ENCODE measurements around the gene LASP1.
A peak's percentile ranks its signal among the peaks of the same experiment; 100 is the strongest.

Gene LASP1

DNA sequence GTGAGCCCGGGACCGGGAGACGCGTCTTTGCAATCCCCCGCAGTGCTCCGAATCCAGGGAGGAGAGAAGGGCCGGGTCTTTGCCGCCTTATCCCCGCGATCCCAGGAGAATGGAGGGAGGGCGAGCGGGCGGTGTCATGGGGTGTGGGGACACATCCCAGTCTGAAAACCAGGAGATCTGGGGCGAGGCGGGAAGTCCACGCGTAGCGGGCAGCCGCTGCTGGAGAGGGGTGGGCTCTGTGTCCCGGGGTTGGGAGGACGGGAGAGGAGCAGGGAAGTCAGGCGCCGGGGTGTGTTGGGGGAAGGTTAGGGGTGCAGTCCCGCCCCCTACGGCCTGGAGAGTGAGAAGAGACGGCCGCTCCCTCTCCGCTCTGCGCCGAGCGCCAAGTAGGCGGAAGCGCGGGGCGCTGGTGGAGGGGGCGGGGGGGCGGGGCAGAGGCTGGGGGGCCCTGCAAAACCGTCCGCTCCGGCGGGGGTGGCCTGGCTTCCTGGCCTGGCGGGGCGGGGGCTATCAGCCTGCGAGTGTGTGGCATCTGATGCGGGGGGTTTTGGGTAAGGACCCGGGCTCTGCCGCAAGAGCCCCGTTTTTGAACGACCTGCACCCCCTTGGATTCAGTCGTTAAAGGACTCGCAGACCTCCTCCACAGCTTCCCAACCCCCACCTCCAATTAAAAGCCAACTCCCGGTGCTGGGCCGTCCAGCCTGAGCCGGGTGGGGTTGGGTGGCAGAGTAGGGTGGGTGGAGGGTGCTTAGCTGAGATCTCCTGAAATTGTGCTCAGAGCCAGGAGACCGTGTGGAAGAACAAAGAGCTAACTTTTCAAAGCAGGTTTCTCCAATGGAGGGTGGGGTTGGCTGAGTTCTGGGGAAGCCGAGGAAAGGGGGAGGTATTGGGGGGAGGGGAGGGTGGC, 654 bp downstream of the LASP1 start:
- H3K27me3 ChIP-seq (ENCODE audit: control insufficient read depth, insufficient read depth, low read length): no peaks in the 10 kb centered on the region
- H3K4me3 ChIP-seq (ENCODE audit: low read depth, low read length): peak overlapping the region; percentile 98
- peak overlapping the region; percentile 94 for H3K9ac ChIP-seq (ENCODE audit: low read length)
- H3K4me1 ChIP-seq (ENCODE audit: control insufficient read depth, insufficient read depth, low read length): peaks cover 44% of the 10 kb centered on the region
- no peaks in the 10 kb centered on the region for H3K9me3 ChIP-seq (ENCODE audit: control insufficient read depth, insufficient read depth, low read depth, low read length)
- H3K36me3 ChIP-seq (ENCODE audit: control insufficient read depth, insufficient read depth, low read length): 0 out of 2 replicates have a peak, but pooled peaks cover 2% of the 10 kb centered on the region
- peak overlapping the region; percentile 82 for H3K27ac ChIP-seq (ENCODE audit: low read depth, low read length)

DNA sequence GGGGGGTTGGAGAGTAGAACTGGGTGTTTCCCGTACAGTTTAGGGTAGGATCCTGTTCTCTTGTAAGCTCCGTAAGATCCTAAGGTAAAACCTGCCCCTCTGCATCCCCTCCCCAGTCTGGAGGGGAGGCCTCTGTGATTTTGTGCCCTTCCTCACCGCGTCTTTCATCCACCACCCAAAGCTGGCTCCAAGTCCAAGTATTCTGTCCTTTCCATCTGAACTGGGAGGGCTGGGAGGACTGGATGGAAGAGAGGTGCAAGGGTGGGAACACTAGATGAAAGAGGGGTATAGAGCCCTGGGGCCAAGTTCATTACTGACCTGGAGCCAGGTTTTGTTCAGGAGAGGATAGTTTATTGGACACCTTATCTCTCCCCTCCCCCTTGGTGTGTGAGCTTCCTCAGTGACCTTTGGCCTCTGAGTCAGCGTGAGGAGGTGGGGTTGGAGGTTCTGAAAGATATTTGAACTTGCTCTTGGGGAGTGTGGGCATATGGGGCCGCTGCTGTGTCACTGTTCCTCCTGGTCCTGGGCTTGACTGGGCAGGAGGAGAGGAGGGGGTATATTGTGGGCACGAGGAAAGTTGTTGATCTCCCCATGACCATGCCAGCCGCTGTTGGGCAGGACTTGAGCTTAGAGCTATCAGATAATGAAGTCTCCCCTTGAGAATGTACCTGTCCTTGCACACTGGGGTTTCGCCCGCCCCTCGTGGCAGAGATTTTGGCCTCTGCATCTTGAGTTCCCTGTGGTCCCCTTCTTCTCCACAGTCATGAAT, 1.6 kb downstream of the LASP1 start:
- H3K4me3 ChIP-seq (ENCODE audit: low read depth, low read length): peak overlapping the region; percentile 98
- peak overlapping the region; percentile 66 for H3K27ac ChIP-seq (ENCODE audit: low read depth, low read length)
- peak overlapping the region; percentile 82 for H3K9ac ChIP-seq (ENCODE audit: low read length)
- H3K27me3 ChIP-seq (ENCODE audit: control insufficient read depth, insufficient read depth, low read length): no peaks in the 10 kb centered on the region
- no peaks in the 10 kb centered on the region for H3K9me3 ChIP-seq (ENCODE audit: control insufficient read depth, insufficient read depth, low read depth, low read length)
- peaks cover 48% of the 10 kb centered on the region for H3K4me1 ChIP-seq (ENCODE audit: control insufficient read depth, insufficient read depth, low read length)
- 0 out of 2 replicates have a peak, but pooled peaks cover 2% of the 10 kb centered on the region for H3K36me3 ChIP-seq (ENCODE audit: control insufficient read depth, insufficient read depth, low read length)

DNA sequence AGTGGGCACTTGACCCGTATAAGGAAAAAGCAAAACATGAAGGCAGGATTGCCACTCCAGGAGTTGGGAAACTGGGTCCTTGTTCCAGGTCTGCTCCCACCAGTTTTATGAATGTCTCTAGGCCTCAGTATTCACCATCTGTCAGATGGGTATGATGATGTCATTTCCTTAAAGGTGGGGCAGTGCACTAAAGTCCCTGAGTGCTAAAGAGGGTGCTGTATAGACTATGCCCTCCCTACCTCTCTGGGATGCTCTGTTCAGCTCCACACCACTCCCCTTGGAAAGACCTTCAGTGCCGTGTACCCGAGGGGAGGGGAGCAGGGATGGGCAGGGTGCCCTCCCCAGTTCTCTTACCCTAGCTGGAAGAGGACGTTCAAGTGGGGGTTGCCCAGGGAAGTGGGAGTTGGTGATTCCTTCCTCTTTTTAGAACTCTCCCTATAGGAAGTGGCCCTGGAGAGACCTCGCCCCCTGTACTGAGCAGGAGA, 2.2 kb downstream of the LASP1 start:
- H3K9ac ChIP-seq (ENCODE audit: low read length): peak overlapping the region; percentile 9
- H3K27me3 ChIP-seq (ENCODE audit: control insufficient read depth, insufficient read depth, low read length): no peaks in the 10 kb centered on the region
- no peak overlapping the region for H3K27ac ChIP-seq (ENCODE audit: low read depth, low read length)
- peaks cover 5% of the 10 kb centered on the region for H3K36me3 ChIP-seq (ENCODE audit: control insufficient read depth, insufficient read depth, low read length)
- H3K4me3 ChIP-seq (ENCODE audit: low read depth, low read length): peak overlapping the region; percentile 98
- H3K9me3 ChIP-seq (ENCODE audit: control insufficient read depth, insufficient read depth, low read depth, low read length): no peaks in the 10 kb centered on the region
- peaks cover 51% of the 10 kb centered on the region for H3K4me1 ChIP-seq (ENCODE audit: control insufficient read depth, insufficient read depth, low read length)

DNA sequence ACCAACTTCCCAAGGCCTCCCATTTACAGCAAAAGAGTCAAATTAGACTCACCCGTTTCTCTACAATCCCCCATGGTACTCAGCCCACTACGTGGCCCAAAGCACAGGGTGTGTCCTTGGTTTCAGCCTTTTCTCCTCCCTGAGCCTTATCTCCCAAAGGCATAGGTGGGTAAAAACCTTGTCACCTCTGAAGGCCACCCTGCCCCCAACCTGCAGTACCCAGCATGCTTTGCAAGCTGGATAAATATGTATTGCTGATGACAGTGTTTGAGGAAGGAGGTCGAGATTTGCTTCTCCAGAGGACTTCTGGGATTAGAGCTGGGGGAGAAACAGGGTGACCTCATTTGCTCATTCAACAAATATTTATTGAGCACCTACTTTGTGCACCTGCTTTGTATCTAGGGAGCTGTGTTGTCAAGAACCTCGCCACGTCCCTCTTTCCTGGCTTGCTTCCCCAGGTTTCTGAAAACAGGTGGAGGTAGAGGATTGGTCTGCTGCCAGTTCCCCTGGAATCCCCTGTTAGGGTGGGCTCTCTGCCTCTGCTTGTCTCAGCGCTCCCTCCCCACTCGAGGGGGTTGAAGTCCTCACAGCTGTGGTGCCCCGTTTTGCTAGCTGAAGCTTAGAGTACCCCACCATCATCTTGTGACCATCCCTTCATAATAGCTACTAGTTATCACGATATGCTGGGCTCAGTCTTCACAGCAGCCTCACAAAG, 3.0 kb downstream of the LASP1 start:
- Histone ChIP-seq H3K4me3 (ENCODE audit: low read depth, low read length) (no peak overlapping the region), H3K36me3 (ENCODE audit: control insufficient read depth, insufficient read depth, low read length) (peaks cover 5% of the 10 kb centered on the region), H3K27me3 (ENCODE audit: control insufficient read depth, insufficient read depth, low read length) (no peaks in the 10 kb centered on the region), H3K4me1 (ENCODE audit: control insufficient read depth, insufficient read depth, low read length) (peaks cover 58% of the 10 kb centered on the region), H3K27ac (ENCODE audit: low read depth, low read length) (no peak overlapping the region), H3K9ac (ENCODE audit: low read length) (no peak overlapping the region), H3K9me3 (ENCODE audit: control insufficient read depth, insufficient read depth, low read depth, low read length) (no peaks in the 10 kb centered on the region)

DNA sequence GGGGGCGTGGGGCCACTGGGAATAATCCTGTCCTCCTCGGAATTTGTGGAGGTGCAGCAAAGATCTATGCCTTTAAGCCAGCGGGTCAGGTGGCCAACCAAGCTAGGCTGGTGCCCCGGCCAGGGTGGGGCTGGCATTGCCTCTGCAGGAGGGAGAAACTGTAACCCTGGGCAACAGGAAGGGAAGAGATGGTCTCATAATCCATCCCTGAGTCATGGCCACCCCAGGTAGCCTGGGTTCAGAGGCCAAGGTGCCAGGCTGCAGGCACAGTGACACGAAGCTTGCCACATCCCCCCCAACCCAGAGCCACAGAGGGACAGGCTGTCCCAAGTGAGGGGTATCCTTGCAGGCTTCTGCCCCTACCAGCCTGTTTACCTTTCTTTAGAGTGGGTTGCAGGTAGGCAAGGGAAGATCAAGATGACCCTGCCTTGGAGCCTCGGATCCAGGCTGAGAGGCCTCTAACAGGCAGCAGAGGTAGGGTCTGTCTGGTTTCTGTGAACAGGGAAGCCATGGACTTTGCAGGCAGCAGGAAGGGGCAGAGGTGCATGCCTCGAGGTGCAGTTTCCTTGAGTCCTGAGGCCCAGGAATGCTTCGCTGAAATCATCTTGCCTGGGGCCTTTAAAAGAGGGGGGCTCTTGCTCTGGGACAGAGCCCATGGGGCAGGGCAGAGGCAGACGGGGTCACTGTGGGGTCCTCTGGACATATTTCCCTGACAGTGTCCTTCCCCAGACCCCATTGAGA, 4.0 kb downstream of the LASP1 start:
- H3K27me3 ChIP-seq (ENCODE audit: control insufficient read depth, insufficient read depth, low read length): no peaks in the 10 kb centered on the region
- H3K4me3 ChIP-seq (ENCODE audit: low read depth, low read length): no peak overlapping the region
- H3K4me1 ChIP-seq (ENCODE audit: control insufficient read depth, insufficient read depth, low read length): peaks cover 68% of the 10 kb centered on the region
- peaks cover 15% of the 10 kb centered on the region for H3K36me3 ChIP-seq (ENCODE audit: control insufficient read depth, insufficient read depth, low read length)
- H3K27ac ChIP-seq (ENCODE audit: low read depth, low read length): no peak overlapping the region
- H3K9ac ChIP-seq (ENCODE audit: low read length): peak overlapping the region; percentile 42
- no peaks in the 10 kb centered on the region for H3K9me3 ChIP-seq (ENCODE audit: control insufficient read depth, insufficient read depth, low read depth, low read length)

DNA sequence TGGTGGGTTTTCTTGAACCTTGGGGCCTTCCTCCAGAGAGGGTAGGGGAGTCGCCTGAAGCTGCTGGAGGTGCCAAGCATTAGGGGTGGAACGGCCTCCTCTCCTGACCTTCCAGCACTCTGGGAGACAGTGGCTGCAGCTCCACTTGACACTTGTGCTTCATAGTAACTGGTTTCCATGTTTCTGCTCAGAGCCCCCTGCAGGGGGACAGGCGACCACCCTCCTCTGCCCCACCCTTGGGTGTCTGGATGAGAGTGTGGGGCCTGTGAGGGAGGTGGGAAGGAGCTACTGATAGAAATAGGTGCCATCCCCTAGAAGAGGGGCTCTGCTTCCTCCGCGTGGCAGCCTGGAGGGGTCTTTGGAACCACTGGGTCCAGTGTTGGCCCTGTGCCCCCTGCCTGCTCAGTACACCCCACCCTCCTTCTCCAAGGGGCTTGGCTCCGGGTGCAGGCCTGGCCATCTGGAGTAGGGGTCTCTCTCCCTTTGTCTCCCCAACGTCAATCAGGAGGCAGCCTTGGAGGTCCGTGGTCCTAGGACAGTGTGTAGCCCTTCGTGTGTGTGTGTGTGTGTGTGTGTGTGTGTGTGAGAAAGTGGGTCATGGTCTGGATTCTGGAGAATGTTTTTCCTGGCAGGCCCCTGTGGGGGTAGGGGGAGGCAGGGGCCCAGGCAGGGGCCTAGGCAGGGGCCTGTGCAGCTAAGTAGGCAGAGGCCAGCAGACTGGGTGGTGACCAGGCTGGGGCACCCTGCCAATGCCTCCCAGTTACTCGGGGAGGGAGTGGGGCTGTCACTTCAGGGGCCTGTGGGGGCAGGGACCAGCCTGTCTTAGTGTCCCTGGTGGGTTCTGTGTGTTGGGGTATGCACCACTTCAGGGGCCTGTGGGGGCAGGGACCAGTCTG, 4.9 kb downstream of the LASP1 start:
- H3K4me3 ChIP-seq (ENCODE audit: low read depth, low read length): no peak overlapping the region; the same call in 1 of the 2 replicates
- H3K27me3 ChIP-seq (ENCODE audit: control insufficient read depth, insufficient read depth, low read length): no peaks in the 10 kb centered on the region
- H3K4me1 ChIP-seq (ENCODE audit: control insufficient read depth, insufficient read depth, low read length): peaks cover 77% of the 10 kb centered on the region
- no peaks in the 10 kb centered on the region for H3K9me3 ChIP-seq (ENCODE audit: control insufficient read depth, insufficient read depth, low read depth, low read length)
- H3K9ac ChIP-seq (ENCODE audit: low read length): peak overlapping the region; percentile 56
- peaks cover 17% of the 10 kb centered on the region for H3K36me3 ChIP-seq (ENCODE audit: control insufficient read depth, insufficient read depth, low read length)
- H3K27ac ChIP-seq (ENCODE audit: low read depth, low read length): peak overlapping the region; percentile 74; the same call in 1 of the 2 replicates

DNA sequence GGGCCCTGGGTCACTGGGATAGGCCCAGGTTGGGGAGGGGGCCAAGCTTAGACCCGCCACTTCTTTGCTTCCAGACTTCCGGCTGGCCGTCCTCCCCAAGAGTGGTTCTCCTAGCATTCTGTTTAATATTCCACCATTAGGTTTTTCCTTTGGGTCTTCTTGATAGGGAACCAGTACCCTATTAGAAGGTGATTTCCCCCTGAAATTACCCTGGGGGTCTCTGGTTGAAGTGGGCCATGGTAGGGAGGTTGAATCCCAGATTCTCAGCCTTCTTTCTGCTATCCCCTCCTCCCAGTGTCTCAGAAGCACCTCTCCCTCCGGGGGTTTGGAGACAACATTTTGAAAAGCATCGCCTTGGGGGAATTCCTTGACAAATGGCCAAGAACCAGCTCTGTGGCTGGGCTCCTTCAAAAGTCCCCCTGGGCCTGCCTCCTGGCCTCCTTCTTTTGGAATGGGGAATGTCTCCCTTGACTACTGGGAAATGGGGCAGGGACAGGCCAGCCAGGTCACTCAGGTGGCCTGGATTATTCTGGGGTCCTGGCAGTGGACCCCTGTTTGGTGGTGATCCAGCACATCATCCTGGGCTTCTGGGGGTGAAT, 5.7 kb downstream of the LASP1 start:
- peak overlapping the region; percentile 74; the same call in 1 of the 2 replicates for H3K27ac ChIP-seq (ENCODE audit: low read depth, low read length)
- no peaks in the 10 kb centered on the region for H3K27me3 ChIP-seq (ENCODE audit: control insufficient read depth, insufficient read depth, low read length)
- peaks cover 83% of the 10 kb centered on the region for H3K4me1 ChIP-seq (ENCODE audit: control insufficient read depth, insufficient read depth, low read length)
- H3K36me3 ChIP-seq (ENCODE audit: control insufficient read depth, insufficient read depth, low read length): peaks cover 17% of the 10 kb centered on the region
- H3K9me3 ChIP-seq (ENCODE audit: control insufficient read depth, insufficient read depth, low read depth, low read length): no peaks in the 10 kb centered on the region
- no peak overlapping the region for H3K4me3 ChIP-seq (ENCODE audit: low read depth, low read length)
- peak overlapping the region; percentile 56 for H3K9ac ChIP-seq (ENCODE audit: low read length)

DNA sequence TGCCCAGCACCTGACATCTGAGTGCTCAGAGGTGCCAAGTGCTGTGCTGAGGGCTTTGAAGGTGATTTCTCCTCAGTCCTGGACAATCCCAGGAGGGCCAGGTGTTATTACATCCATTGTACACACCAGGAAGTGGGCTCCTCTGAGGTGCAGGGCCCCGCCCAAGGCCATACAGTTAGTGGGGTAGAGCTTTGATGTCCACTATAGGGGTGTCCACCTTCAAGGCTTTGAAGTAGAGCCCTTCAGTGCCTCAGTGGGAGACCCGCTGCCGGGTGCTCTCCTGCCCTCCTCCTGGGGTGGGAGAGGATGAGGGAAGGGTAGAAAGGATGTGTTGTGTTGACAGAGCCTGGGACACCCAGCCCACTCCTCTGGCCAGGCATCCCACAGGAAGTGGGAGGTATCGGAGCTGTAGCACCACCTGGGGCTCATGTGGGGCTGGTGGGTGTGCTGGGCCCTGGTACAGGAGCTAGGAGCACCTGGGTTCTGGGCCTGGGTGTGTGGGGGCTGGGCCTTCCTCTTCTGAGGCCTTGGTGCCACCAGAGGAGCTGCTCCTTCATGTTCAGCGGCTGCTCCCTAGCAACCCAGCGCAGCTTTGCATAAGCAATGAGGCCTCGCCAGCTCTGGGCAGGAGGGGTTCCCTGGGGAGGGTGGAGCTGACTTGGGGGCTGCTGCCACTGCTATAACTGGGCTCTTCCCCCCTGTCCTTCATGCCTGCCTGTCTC, 7.4 kb downstream of the LASP1 start:
- peaks cover 88% of the 10 kb centered on the region for H3K4me1 ChIP-seq (ENCODE audit: control insufficient read depth, insufficient read depth, low read length)
- H3K36me3 ChIP-seq (ENCODE audit: control insufficient read depth, insufficient read depth, low read length): peaks cover 24% of the 10 kb centered on the region
- no peaks in the 10 kb centered on the region for H3K9me3 ChIP-seq (ENCODE audit: control insufficient read depth, insufficient read depth, low read depth, low read length)
- no peak overlapping the region for H3K4me3 ChIP-seq (ENCODE audit: low read depth, low read length)
- no peaks in the 10 kb centered on the region for H3K27me3 ChIP-seq (ENCODE audit: control insufficient read depth, insufficient read depth, low read length)
- H3K27ac ChIP-seq (ENCODE audit: low read depth, low read length): peak overlapping the region; percentile 45
- no peak overlapping the region for H3K9ac ChIP-seq (ENCODE audit: low read length)
